Stimulated activated naive CD4-positive, alpha-beta T cell (primary cell): ENCODE results near the gene KNTC1.
"Not testable (repeated sequence)": the region's sequence is repeated elsewhere in the genome, so short reads cannot be mapped to it uniquely, and the experiment has no call there.

Source experiments
- DNase-seq, 6 experiments: peaks; one replicate each; lab custom pipeline; 2025; lab: John Stamatoyannopoulos, UW

The KNTC1 gene

GRCh38 chr12:122526683-122527477 is at the start of gene KNTC1, which contains the start of gene RSRC2:
Gene KNTC1, plus strand, starts transcription at chr12:122527249. Its CDS starts 2,815 bp downstream, at chr12:122530064.
Gene RSRC2, minus strand, starts transcription at chr12:122526936. Its CDS starts 83 bp downstream, at chr12:122526853.
- peak; percentile 97 to 99 (median 98) for DNase-seq

GRCh38 chr12:122480753-122481152 is 46.3 kb upstream of the KNTC1 start:
- DNase-seq, result no peak

GRCh38 chr12:122481861-122482260 is 45.2 kb upstream of the KNTC1 start:
- DNase-seq, result no peak

GRCh38 chr12:122483969-122484368 is 43.1 kb upstream of the KNTC1 start:
- DNase-seq, result no peak

GRCh38 chr12:122484385-122484784 is 42.7 kb upstream of the KNTC1 start:
- not testable (repeated sequence) for DNase-seq

GRCh38 chr12:122486360-122486759 is 40.7 kb upstream of the KNTC1 start:
- DNase-seq, result not testable (repeated sequence)

- DNase-seq, result no peak
These were observed 40.1 kb upstream of the KNTC1 start for GRCh38 chr12:122486805-122487426.

- not testable (repeated sequence) for DNase-seq
These were observed 39.2 kb upstream of the KNTC1 start for GRCh38 chr12:122487807-122488206.

GRCh38 chr12:122489038-122489437 is 38.0 kb upstream of the KNTC1 start:
- DNase-seq, result no peak

GRCh38 chr12:122491991-122492390 is 35.1 kb upstream of the KNTC1 start:
- no peak for DNase-seq

- DNase-seq, result not testable (repeated sequence)
These were observed 33.8 kb upstream of the KNTC1 start for GRCh38 chr12:122493222-122493621.

GRCh38 chr12:122495258-122495657 is 31.8 kb upstream of the KNTC1 start:
- no peak for DNase-seq

GRCh38 chr12:122499991-122500684 is 26.9 kb upstream of the KNTC1 start:
- DNase-seq, result peak in 5 of 6 experiments; percentile 28 to 66 (median 41)

GRCh38 chr12:122500685-122501488 is 26.2 kb upstream of the KNTC1 start, which contains the start of gene ZCCHC8:
Gene ZCCHC8, minus strand, starts transcription at chr12:122500932. Its CDS starts 92 bp downstream, at chr12:122500840.
- peak; percentile 90 to 95 (median 92) for DNase-seq

- DNase-seq, result no peak
These were observed 25.5 kb upstream of the KNTC1 start for GRCh38 chr12:122501489-122501989.

GRCh38 chr12:122503147-122503751 is 23.8 kb upstream of the KNTC1 start:
- DNase-seq, result no peak

GRCh38 chr12:122503783-122504590 is 23.1 kb upstream of the KNTC1 start:
- DNase-seq, result no peak

GRCh38 chr12:122505419-122506051 is 21.5 kb upstream of the KNTC1 start:
- DNase-seq, result no peak

GRCh38 chr12:122506393-122506938 is 20.6 kb upstream of the KNTC1 start:
- no peak for DNase-seq
